ENCODE measurements around the gene MRPL57. TPM values are rescaled to one million over a fixed set of nuclear protein-coding genes. Genes with fewer than 3 reads are reported as not detected.
"Not testable (repeated sequence)": the region's sequence is repeated elsewhere in the genome, so short reads cannot be mapped to it uniquely, and the experiment has no call there.

Gene MRPL57
- total RNA-seq, 2 donors from 2014 or later: 18.0 to 30.3 TPM

GRCh38 chr13:21148557-21149258 lies 27.8 kb upstream of the MRPL57 start:
- TF ChIP-seq CTCF (IDR thresholded peaks at IDR 0.05): no peak
- Histone ChIP-seq H3K27me3 (replicated peaks; ENCODE audit: insufficient read depth) (no peaks in the 10 kb centered on the region), H3K4me1 (ENCODE audit: control insufficient read depth in 1 of 2, low read depth in 2 of 2) (peaks cover 0 to 9% of the 10 kb centered on the region in 2 donors), H3K27ac (no peak overlapping the region), H3K9me3 (no peaks in the 10 kb centered on the region), H3K4me3 (no peak overlapping the region), H3K36me3 (peaks cover 14% of the 10 kb centered on the region)
- DNase-seq (ENCODE audit: low spot score) (no peak), ATAC-seq (ENCODE audit: insufficient number of reproducible peaks, low FRiP score, low read depth) (no peak)

GRCh38 chr13:21149568-21149967 lies 26.9 kb upstream of the MRPL57 start:
- ATAC-seq (ENCODE audit: insufficient number of reproducible peaks, low FRiP score, low read depth) (no peak), DNase-seq (ENCODE audit: low spot score) (no peak)
- no peaks in the 10 kb centered on the region for H3K27me3 ChIP-seq (replicated peaks; ENCODE audit: insufficient read depth)
- H3K36me3 ChIP-seq: peaks cover 14% of the 10 kb centered on the region
- H3K27ac ChIP-seq: no peak overlapping the region
- peaks cover 0 to under 1% of the 10 kb centered on the region in 2 donors for H3K4me1 ChIP-seq (ENCODE audit: control insufficient read depth in 1 of 2, low read depth in 2 of 2)
- TF ChIP-seq CTCF (IDR thresholded peaks at IDR 0.05): no peak
- H3K4me3 ChIP-seq: no peak overlapping the region
- H3K9me3 ChIP-seq: no peaks in the 10 kb centered on the region

- Histone ChIP-seq H3K36me3 (peaks cover 14% of the 10 kb centered on the region), H3K4me1 (ENCODE audit: control insufficient read depth in 1 of 2, low read depth in 2 of 2) (no peaks in the 10 kb centered on the region), H3K27me3 (replicated peaks; ENCODE audit: insufficient read depth) (no peaks in the 10 kb centered on the region), H3K4me3 (no peak overlapping the region), H3K27ac (no peak overlapping the region), H3K9me3 (no peaks in the 10 kb centered on the region)
- no peak for TF ChIP-seq CTCF (IDR thresholded peaks at IDR 0.05)
- DNase-seq (ENCODE audit: low spot score) (no peak), ATAC-seq (ENCODE audit: insufficient number of reproducible peaks, low FRiP score, low read depth) (no peak)
Observed at GRCh38 chr13:21150013-21150412, 26.4 kb upstream of the MRPL57 start.

GRCh38 chr13:21152251-21152899 lies 24.1 kb upstream of the MRPL57 start:
- Histone ChIP-seq H3K27me3 (replicated peaks; ENCODE audit: insufficient read depth) (no peaks in the 10 kb centered on the region), H3K9me3 (no peaks in the 10 kb centered on the region), H3K36me3 (peaks cover 10% of the 10 kb centered on the region), H3K4me1 (ENCODE audit: control insufficient read depth in 1 of 2, low read depth in 2 of 2) (no peaks in the 10 kb centered on the region), H3K27ac (no peak overlapping the region), H3K4me3 (no peak overlapping the region)
- TF ChIP-seq CTCF (IDR thresholded peaks at IDR 0.05): no peak
- ATAC-seq (ENCODE audit: insufficient number of reproducible peaks, low FRiP score, low read depth) (no peak), DNase-seq (ENCODE audit: low spot score) (no peak)

- no peak overlapping the region for H3K4me3 ChIP-seq
- TF ChIP-seq CTCF (IDR thresholded peaks at IDR 0.05): no peak
- ATAC-seq (ENCODE audit: insufficient number of reproducible peaks, low FRiP score, low read depth): no peak
- H3K4me1 ChIP-seq (ENCODE audit: control insufficient read depth in 1 of 2, low read depth in 2 of 2): no peaks in the 10 kb centered on the region
- H3K27me3 ChIP-seq (replicated peaks; ENCODE audit: insufficient read depth): no peaks in the 10 kb centered on the region
- H3K36me3 ChIP-seq: no peaks in the 10 kb centered on the region
- no peak for DNase-seq (ENCODE audit: low spot score)
- no peaks in the 10 kb centered on the region for H3K9me3 ChIP-seq
- H3K27ac ChIP-seq: no peak overlapping the region
Observed at GRCh38 chr13:21164631-21165030, 11.8 kb upstream of the MRPL57 start.

- not testable (repeated sequence) for H3K27ac ChIP-seq; H3K36me3 ChIP-seq; H3K27me3 ChIP-seq (replicated peaks; ENCODE audit: insufficient read depth); ATAC-seq (ENCODE audit: insufficient number of reproducible peaks, low FRiP score, low read depth); H3K4me1 ChIP-seq (ENCODE audit: control insufficient read depth in 1 of 2, low read depth in 2 of 2); H3K9me3 ChIP-seq; H3K4me3 ChIP-seq; DNase-seq (ENCODE audit: low spot score)
Observed at GRCh38 chr13:21165606-21166005, 10.9 kb upstream of the MRPL57 start.

All from thoracic aorta (tissue), 2 donors.